Bronchial epithelial cell (primary cell): ENCODE measurements around the gene RNF213. TPM values are rescaled to one million over a fixed set of nuclear protein-coding genes. Genes with fewer than 3 reads are reported as not detected.

Experiments
- DNase-seq: peaks from one replicate; pipeline ENCODE4 v3.0.0-alpha.2; 2010; ENCODE audit warnings: low read depth
- FAIRE-seq: peaks from 2 replicates; lab custom pipeline; 2011; peaks lifted over from hg19 to GRCh38; lab: Jason Lieb, UNC
- H3K27me3 ChIP-seq: 2 replicates; pipeline ENCODE4 v1.5.1; 2011; ENCODE audit warnings: low read length; ENCODE audit not compliant: control insufficient read depth, insufficient read depth
- H3K36me3 ChIP-seq: 2 replicates; pipeline ENCODE4 v1.5.1; 2011; ENCODE audit warnings: low read length; ENCODE audit not compliant: control insufficient read depth, insufficient read depth
- H3K4me3 ChIP-seq: 2 replicates; pipeline ENCODE4 v1.5.1; 2011; ENCODE audit warnings: mild to moderate bottlenecking, low read depth, low read length, control low read depth
- CTCF ChIP-seq: IDR thresholded peaks from 2 replicates; pipeline ENCODE4 v1.5.1; 2011; ENCODE audit warnings: mild to moderate bottlenecking, moderate library complexity, low read length, control low read depth, inconsistent platforms; ENCODE audit not compliant: insufficient read depth, severe bottlenecking
- total RNA-seq: library from RNA; depleted of rRNA; stranded (reverse); fragments of >200 nt; gene quantifications from 2 replicates; pipeline ENCODE4 v1.2.1, GENCODE V29; 2014

RNF213 gene
- total RNA-seq, 1 donor from 2014 or later: 41.3 TPM

GRCh38 chr17:80415626-80416137 is 155.0 kb downstream of the RNF213 start:
- H3K36me3 ChIP-seq: peaks cover 2% of the 10 kb centered on the region
- peak overlapping the region; percentile 81 for H3K4me3 ChIP-seq
- FAIRE-seq (no peak), DNase-seq (no peak)
- no peaks in the 10 kb centered on the region for H3K27me3 ChIP-seq
- TF ChIP-seq CTCF: no peak

GRCh38 chr17:80416260-80416939 is 155.7 kb downstream of the RNF213 start:
- Histone ChIP-seq H3K27me3 (no peaks in the 10 kb centered on the region), H3K36me3 (peaks cover 2% of the 10 kb centered on the region), H3K4me3 (no peak overlapping the region)
- no peak for DNase-seq
- no peak for FAIRE-seq
- no peak for TF ChIP-seq CTCF

- Histone ChIP-seq H3K27me3 (no peaks in the 10 kb centered on the region), H3K4me3 (no peak overlapping the region), H3K36me3 (peaks cover 2% of the 10 kb centered on the region)
- DNase-seq (no peak), FAIRE-seq (no peak)
- no peak for TF ChIP-seq CTCF
Observed at GRCh38 chr17:80416940-80417293, 156.3 kb downstream of the RNF213 start.

- no peak for TF ChIP-seq CTCF
- DNase-seq: no peak
Observed at GRCh38 chr17:80418589-80418988, 157.9 kb downstream of the RNF213 start.

GRCh38 chr17:80419255-80419654 is 158.6 kb downstream of the RNF213 start:
- Histone ChIP-seq H3K4me3 (no peak overlapping the region), H3K36me3 (peaks cover 2% of the 10 kb centered on the region), H3K27me3 (no peaks in the 10 kb centered on the region)
- no peak for TF ChIP-seq CTCF
- DNase-seq: no peak
- no peak for FAIRE-seq

More at GRCh38 chr17:80418589-80418988, 157.9 kb downstream of the RNF213 start:
- no peak for FAIRE-seq
- Histone ChIP-seq H3K36me3 (peaks cover 2% of the 10 kb centered on the region), H3K27me3 (no peaks in the 10 kb centered on the region), H3K4me3 (no peak overlapping the region)
